GM19240 (cell line): ENCODE measurements around the gene FAM193A.
"Not testable (repeated sequence)": the region's sequence is repeated elsewhere in the genome, so short reads cannot be mapped to it uniquely, and the experiment has no call there.

Experiments used
- DNase-seq: peaks from one replicate; pipeline ENCODE4 v3.0.0; 2011; ENCODE audit warnings: low spot score; ENCODE audit not compliant: insufficient read length

Gene FAM193A

DNA sequence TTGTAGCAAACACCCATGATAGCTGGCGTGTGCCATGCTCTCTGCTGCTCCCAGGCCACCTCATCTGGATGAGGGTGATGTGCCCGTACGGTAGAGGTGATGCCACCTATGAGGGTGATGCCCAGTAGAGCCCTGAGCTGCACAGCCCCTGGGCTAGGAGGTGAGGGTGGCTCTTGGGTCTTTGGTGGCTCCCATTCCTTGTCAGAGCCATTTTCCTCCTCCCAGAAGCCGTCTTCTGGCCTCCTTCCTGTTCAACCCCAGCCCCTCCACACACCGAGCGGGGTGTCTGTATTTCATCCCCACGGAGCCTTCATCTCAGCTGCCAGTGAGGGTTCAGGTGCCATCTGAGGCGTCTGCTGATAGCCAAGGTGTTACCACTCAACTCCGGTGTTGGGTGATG is 231.7 kb downstream of the FAM193A start:
- DNase-seq = no peak

GRCh38 chr4:2768921-2769336 is 232.5 kb downstream of the FAM193A start:
- DNase-seq = no peak

DNA sequence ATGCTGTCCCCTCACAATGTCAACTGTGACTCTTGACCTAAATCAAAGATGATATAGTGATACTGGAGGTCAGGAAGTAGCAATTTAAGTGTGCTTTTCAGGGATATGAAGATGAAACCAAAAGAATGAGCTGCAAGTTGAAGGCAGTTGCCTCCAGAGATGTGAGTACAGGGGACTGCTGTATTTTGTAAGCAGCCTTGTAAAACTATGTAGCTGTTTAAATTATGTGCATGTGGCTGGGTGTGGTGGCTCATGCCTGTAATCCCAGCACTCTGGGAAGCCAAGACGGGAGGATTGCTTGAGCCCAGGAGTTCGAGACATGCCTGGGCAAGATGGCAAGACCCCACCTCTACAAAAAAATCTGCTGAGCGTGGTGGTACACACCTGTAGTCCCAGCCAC is 234.8 kb downstream of the FAM193A start:
- no peak for DNase-seq

DNA sequence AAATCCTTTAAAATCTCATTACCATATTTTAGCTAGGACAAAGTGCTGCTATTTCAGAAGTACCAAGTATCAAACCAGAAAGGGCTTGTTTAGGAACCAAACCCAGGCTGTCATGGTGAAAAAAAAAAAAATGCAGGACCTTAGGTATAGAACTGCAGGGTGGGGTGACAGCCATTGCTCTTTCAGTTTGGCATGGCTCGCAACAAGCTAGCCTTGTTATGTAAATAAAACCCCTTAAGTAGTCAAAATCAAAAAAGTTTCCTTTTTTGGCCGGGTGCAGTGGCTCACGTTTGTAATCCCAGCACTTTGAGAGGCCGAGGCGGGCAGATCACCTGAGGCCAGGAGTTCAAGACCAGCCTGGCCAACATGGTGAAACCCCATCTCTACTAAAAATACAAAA is 244.2 kb downstream of the FAM193A start:
- not testable (repeated sequence) for DNase-seq

DNA sequence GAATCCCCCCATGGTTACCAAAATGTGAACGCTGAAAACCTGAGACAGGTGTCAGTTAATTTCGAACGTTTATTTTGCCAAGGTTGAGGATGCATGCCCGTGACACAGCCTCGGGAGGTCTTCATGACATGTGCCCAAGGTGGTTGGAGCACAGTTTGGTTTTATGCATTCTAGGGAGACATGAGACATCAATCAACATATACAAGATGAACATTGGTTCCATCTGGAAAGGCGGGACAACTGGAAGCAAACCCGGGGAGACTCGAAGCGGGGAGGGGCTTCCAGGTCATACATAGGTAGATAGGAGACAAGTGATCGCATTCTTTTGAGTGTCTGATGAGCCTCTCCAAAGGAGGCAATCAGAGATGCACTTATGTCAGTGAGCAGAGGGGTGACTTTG is 245.5 kb downstream of the FAM193A start:
- DNase-seq = no peak
